Spleen (tissue), 11 donors: ENCODE data around the gene PTPRN2. TPM values are rescaled to one million over a fixed set of nuclear protein-coding genes. Genes with fewer than 3 reads are reported as not detected.

Experiments
- DNase-seq: peaks from one replicate; pipeline ENCODE4 v3.0.0-alpha.2; 2020
- H3K27ac ChIP-seq, 8 donors: fragments of 200-600 bp; sonication (generic) in 7 of 8; 1 replicate in 4 of 8; 2 replicates in 4 of 8; pipeline versions ENCODE4 v1.5.0 to v1.8.0; 2016 to 2021; ENCODE audit warnings: inconsistent platforms in 4 of 8, mild to moderate bottlenecking in 4 of 8, moderate library complexity in 1 of 8
- H3K27me3 ChIP-seq, 7 donors: fragments of 200-600 bp; sonication (generic) in 6 of 7; replicated peaks in 1 of 7; 1 replicate in 4 of 7; 2 replicates in 3 of 7; pipeline versions ENCODE4 v1.5.0 to v1.8.0; 2016 to 2021; ENCODE audit warnings: inconsistent platforms in 3 of 7, mild to moderate bottlenecking in 1 of 7
- H3K36me3 ChIP-seq, 6 donors: fragments of 200-600 bp; sonication (generic) in 5 of 6; 1 replicate in 4 of 6; 2 replicates in 2 of 6; pipeline versions ENCODE4 v1.5.0 to v1.8.0; 2016 to 2021; ENCODE audit warnings: inconsistent platforms in 2 of 6
- H3K4me1 ChIP-seq, 6 donors: fragments of 200-600 bp; sonication (generic) in 5 of 6; 1 replicate in 3 of 6; 2 replicates in 3 of 6; pipeline versions ENCODE4 v1.5.0 to v1.8.0; 2016 to 2021; ENCODE audit warnings: inconsistent platforms in 3 of 6
- H3K4me3 ChIP-seq, 8 donors: fragments of 200-600 bp; sonication (generic) in 7 of 8; 1 replicate in 4 of 8; 2 replicates in 4 of 8; pipeline versions ENCODE4 v1.5.0 to v1.8.0; 2016 to 2021; ENCODE audit warnings: inconsistent platforms in 4 of 8, mild to moderate bottlenecking in 4 of 8, moderate library complexity in 2 of 8
- H3K9me3 ChIP-seq, 8 donors: fragments of 200-600 bp; sonication (generic) in 7 of 8; 1 replicate in 4 of 8; 2 replicates in 4 of 8; pipeline versions ENCODE4 v1.5.0 to v1.8.0; 2016 to 2021; ENCODE audit warnings: inconsistent platforms in 4 of 8
- POLR2A ChIP-seq, 3 donors: fragments of 450-650 bp; IDR thresholded peaks; one replicate each; pipeline ENCODE4 v1.5.1; 2017; ENCODE audit warnings: antibody characterized with exemption in 3 of 3, mild to moderate bottlenecking in 1 of 3
- POLR2AphosphoS5 ChIP-seq, 3 donors: sonication (generic); formaldehyde crosslinking; IDR thresholded peaks; one replicate each; pipeline ENCODE4 v1.5.1; 2017; ENCODE audit warnings: antibody characterized with exemption in 3 of 3
- WGBS, 5 donors: extraction: QIAGEN DNeasy Blood & Tissue Kit in 3 of 5; methylation state at CpG; one replicate each; pipeline versions ENCODE4 v1.1.5 to v1.1.7; 2013 to 2018; 5-methylcytosine and 5-hydroxymethylcytosine counted together
- intact Hi-C: fragments of 100-400 bp; cut with DNase I; formaldehyde crosslinking; loops from one replicate; pipeline ENCODE4 v1.15.0; 2023; ENCODE audit warnings: low total_unique reads
- polyA plus RNA-seq, 3 donors: library from polyadenylated mRNA; stranded (reverse); fragments of 200-250 nt; gene quantifications; one replicate each; pipeline ENCODE4 v1.2.1, GENCODE V29; 2013
- total RNA-seq, 7 donors: library from RNA; depleted of rRNA in 3 of 7; stranded (reverse); fragments of >200 nt in 3 of 7; fragmentation: NEBNext Ultra II Directional in 4 of 7; extraction: Animal tissue kit (Norgen Biotek cat#: 25700) in 4 of 7; gene quantifications; one replicate each; pipeline versions ENCODE4 v1.1.0 to v1.2.1, GENCODE V29; 2016 to 2021
- TF ChIP-seq, protein P1 (sequence below), 11 experiments: fragments of 200-600 bp in 7 of 11; fragments of 450-650 bp in 4 of 11; sonication (generic) in 4 of 11; IDR thresholded peaks in 8 of 11; conservative IDR thresholded peaks in 3 of 11; 1 replicate in 7 of 11; 2 replicates in 4 of 11; pipeline versions ENCODE4 v1.4.0 to v1.8.0; 2016 to 2021; ENCODE audit warnings: antibody characterized with exemption in 11 of 11, inconsistent platforms in 4 of 11, mild to moderate bottlenecking in 1 of 11
- donor health status: healthy with polysubstance abuse.
- donor health status: DM: no; HTN: no; CAD: no; lungs with moderate emphysema.
- donor health status: DM: no; HTN: no; CAD: no.
- donor health status: Bipolar disorder and iron deficiency.
- donor health status: healthy.
- donor health status: DM: no; HTN: no; CAD: no.
- donor health status: DM: yes; HTN: yes; CAD: no.

PTPRN2 gene
- total and polyA plus RNA-seq, 10 donors: 7.0 to 22.8 (median 16.8) TPM

DNA sequence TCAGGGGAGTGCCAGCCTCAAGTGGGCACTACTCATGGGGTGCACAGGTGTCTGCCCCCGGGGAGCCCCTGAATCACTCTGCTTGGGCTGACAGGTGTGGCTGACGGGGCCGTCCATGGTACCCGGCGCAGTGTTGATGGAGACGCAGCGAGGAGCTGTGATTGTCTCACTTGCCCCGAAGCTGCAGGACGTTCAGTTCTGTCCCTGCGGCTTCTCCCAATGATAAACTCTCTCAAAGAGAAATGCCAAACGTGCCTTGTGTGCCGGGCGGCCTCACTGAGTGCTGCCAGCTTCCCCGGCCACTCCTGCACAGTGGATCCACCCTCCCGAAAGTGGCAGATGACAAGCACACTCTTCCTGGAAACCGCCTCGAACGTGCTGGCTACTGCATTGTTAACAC lies 1047.6 kb downstream of the PTPRN2 start:
- Histone ChIP-seq H3K36me3 (peaks cover 0 to 36% (median 0%) of the 10 kb centered on the region in 6 donors), H3K4me1 (no peaks in the 10 kb centered on the region), H3K27me3 (no peaks in the 10 kb centered on the region), H3K9me3 (no peaks in the 10 kb centered on the region), H3K27ac (no peak overlapping the region), H3K4me3 (no peak overlapping the region)
- intact Hi-C loops: no loop called here
- WGBS, 5 donors: 93 to 94% (median 93%) methylated on average over 18 of the region's 18 CpGs
- DNase-seq: peak; percentile 56
- TF ChIP-seq POLR2AphosphoS5 (IDR thresholded peaks at IDR 0.05): no peak
- TF ChIP-seq, protein P1, sequence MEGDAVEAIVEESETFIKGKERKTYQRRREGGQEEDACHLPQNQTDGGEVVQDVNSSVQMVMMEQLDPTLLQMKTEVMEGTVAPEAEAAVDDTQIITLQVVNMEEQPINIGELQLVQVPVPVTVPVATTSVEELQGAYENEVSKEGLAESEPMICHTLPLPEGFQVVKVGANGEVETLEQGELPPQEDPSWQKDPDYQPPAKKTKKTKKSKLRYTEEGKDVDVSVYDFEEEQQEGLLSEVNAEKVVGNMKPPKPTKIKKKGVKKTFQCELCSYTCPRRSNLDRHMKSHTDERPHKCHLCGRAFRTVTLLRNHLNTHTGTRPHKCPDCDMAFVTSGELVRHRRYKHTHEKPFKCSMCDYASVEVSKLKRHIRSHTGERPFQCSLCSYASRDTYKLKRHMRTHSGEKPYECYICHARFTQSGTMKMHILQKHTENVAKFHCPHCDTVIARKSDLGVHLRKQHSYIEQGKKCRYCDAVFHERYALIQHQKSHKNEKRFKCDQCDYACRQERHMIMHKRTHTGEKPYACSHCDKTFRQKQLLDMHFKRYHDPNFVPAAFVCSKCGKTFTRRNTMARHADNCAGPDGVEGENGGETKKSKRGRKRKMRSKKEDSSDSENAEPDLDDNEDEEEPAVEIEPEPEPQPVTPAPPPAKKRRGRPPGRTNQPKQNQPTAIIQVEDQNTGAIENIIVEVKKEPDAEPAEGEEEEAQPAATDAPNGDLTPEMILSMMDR (IDR thresholded peaks at IDR 0.05 in 8 of 11, conservative IDR thresholded peaks at IDR 0.05 in 3 of 11): no peak
- TF ChIP-seq POLR2A (IDR thresholded peaks at IDR 0.05): no peak

DNA sequence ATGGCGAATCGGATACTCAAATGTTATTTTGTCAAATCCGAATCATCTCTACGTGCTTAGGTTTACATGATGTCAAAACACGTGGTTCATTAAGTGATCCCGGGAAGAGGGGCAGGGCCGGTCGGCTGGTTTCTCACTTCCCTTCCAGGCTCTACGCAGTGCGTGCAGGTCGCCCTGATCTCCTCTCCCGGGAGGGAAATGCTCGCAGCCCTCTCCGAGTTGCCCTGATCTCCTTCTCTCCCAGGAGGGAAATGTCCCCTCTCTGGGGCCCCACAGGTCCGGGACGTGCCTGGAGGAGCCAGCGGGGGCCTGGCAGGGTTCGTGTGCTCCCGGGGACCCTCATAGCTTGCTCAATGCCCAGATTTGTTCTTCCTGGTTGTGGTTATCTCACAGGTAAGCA lies 1048.1 kb downstream of the PTPRN2 start:
- intact Hi-C loops: no loop called here
- DNase-seq: peak; percentile 42

DNA sequence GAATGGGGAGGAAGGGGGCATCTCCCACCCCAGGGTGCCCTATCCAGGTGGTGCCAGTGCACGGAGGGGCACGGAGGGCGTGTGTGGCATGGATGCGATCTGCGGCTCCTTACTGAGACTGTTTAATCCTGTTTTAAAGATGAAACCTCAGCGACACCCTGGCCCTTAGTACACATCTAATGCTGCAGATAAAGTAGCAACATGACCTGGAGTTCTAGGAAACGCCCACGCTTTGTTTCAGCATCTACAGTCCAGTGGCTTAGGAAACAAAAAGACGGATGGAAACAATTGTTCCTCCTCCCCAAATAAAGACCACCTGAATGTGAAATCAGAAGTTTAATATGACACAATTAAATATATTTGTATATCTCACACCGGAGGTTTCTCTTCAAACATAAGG lies 1048.9 kb downstream of the PTPRN2 start:
- intact Hi-C loops: no loop called here
- Histone ChIP-seq H3K4me3 (no peak overlapping the region), H3K27me3 (no peaks in the 10 kb centered on the region), H3K27ac (no peak overlapping the region), H3K9me3 (peaks cover 0 to under 1% (median 0%) of the 10 kb centered on the region in 8 donors), H3K36me3 (peaks cover 0 to 33% (median 0%) of the 10 kb centered on the region in 6 donors), H3K4me1 (no peaks in the 10 kb centered on the region)
- DNase-seq: no peak
- TF ChIP-seq, protein P1 (IDR thresholded peaks at IDR 0.05 in 8 of 11, conservative IDR thresholded peaks at IDR 0.05 in 3 of 11): no peak
- TF ChIP-seq POLR2A (IDR thresholded peaks at IDR 0.05): no peak
- no peak for TF ChIP-seq POLR2AphosphoS5 (IDR thresholded peaks at IDR 0.05)
- 92 to 97% (median 93%) methylated on average over 10 of the region's 10 CpGs for WGBS, 5 donors

More for the DNA sequence above, 1048.1 kb downstream of the PTPRN2 start:
- no peaks in the 10 kb centered on the region for H3K4me1 ChIP-seq
- H3K36me3 ChIP-seq: peaks cover 0 to 33% (median 0%) of the 10 kb centered on the region in 6 donors
- H3K4me3 ChIP-seq: no peak overlapping the region
- no peak overlapping the region for H3K27ac ChIP-seq
- TF ChIP-seq POLR2AphosphoS5 (IDR thresholded peaks at IDR 0.05) (no peak), POLR2A (IDR thresholded peaks at IDR 0.05) (no peak)
- TF ChIP-seq, protein P1 (IDR thresholded peaks at IDR 0.05 in 8 of 11, conservative IDR thresholded peaks at IDR 0.05 in 3 of 11): no peak
- no peaks in the 10 kb centered on the region for H3K9me3 ChIP-seq
- no peaks in the 10 kb centered on the region for H3K27me3 ChIP-seq
- WGBS, 5 donors: 93 to 96% (median 93%) methylated on average over 19 of the region's 19 CpGs

DNA sequence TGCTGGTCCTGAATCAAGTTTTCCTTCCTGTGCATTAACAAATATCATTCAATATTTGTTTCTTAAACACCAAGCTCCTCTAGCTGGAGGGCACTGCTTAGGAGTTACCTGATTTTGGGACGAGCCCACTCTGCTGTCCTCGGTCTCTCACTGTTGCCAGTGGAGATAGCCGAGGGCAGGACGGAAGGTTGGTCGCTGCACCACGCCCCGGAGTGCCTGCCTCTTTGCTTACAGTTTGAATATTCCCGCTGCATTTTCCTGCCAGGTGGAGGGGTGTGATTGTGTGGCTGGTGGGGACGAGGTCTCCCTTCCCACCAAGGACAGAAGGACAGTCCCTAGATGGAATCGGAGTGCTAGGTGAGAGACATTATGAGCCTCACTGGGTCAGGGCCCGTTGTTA lies 1049.3 kb downstream of the PTPRN2 start:
- no peak for TF ChIP-seq POLR2A (IDR thresholded peaks at IDR 0.05)
- TF ChIP-seq, protein P1 (IDR thresholded peaks at IDR 0.05 in 8 of 11, conservative IDR thresholded peaks at IDR 0.05 in 3 of 11): no peak
- TF ChIP-seq POLR2AphosphoS5 (IDR thresholded peaks at IDR 0.05): no peak
- WGBS, 5 donors: 87 to 91% (median 89%) methylated on average over 11 of the region's 11 CpGs
- Histone ChIP-seq H3K9me3 (peaks cover 0 to 5% (median under 1%) of the 10 kb centered on the region in 8 donors), H3K4me1 (no peaks in the 10 kb centered on the region), H3K4me3 (no peak overlapping the region), H3K27me3 (no peaks in the 10 kb centered on the region), H3K27ac (no peak overlapping the region), H3K36me3 (peaks cover 0 to 30% (median 0%) of the 10 kb centered on the region in 6 donors)
- intact Hi-C loops: no loop called here
- peak; percentile 36 for DNase-seq
